Heart right ventricle (tissue), 16 donors: ENCODE measurements around the gene KIAA1328. TPM values are rescaled to one million over a fixed set of nuclear protein-coding genes. Genes with fewer than 3 reads are reported as not detected.

ENCODE experiments used
- ATAC-seq, 8 donors: fragments of 200-7000 bp; cut with Tn5 transposase; one replicate each; pipeline ENCODE4 v1.9.1; 2020; ENCODE audit warnings: mild to moderate bottlenecking in 8 of 8, moderate library complexity in 8 of 8, moderate number of reproducible peaks in 1 of 8
- DNase-seq, 2 donors: peaks; one replicate each; pipeline ENCODE4 v3.0.0-alpha.2; 2020
- H3K27ac ChIP-seq, 10 donors: fragments of 200-600 bp; sonication (generic) in 2 of 10; one replicate each; pipeline versions ENCODE4 v1.5.0 to v1.8.0; 2020 to 2022; ENCODE audit warnings: mild to moderate bottlenecking in 3 of 10
- H3K27me3 ChIP-seq, 7 donors: fragments of 200-600 bp; one replicate each; pipeline ENCODE4 v1.8.0; 2021 to 2022; ENCODE audit warnings: mild to moderate bottlenecking in 2 of 7
- H3K36me3 ChIP-seq, 9 donors: fragments of 200-600 bp; sonication (generic) in 1 of 9; one replicate each; pipeline versions ENCODE4 v1.5.0 to v1.8.0; 2020 to 2022; ENCODE audit warnings: mild to moderate bottlenecking in 2 of 9
- H3K4me1 ChIP-seq, 9 donors: fragments of 200-600 bp; sonication (generic) in 1 of 9; one replicate each; pipeline versions ENCODE4 v1.5.0 to v1.8.0; 2020 to 2022; ENCODE audit warnings: mild to moderate bottlenecking in 4 of 9
- H3K4me3 ChIP-seq, 10 donors: fragments of 200-600 bp; sonication (generic) in 2 of 10; one replicate each; pipeline versions ENCODE4 v1.5.0 to v1.8.0; 2020 to 2022; ENCODE audit warnings: mild to moderate bottlenecking in 7 of 10, moderate library complexity in 2 of 10
- H3K9me3 ChIP-seq, 11 donors: fragments of 200-600 bp in 10 of 11; sonication (generic) in 2 of 11; one replicate each; pipeline versions ENCODE4 v1.5.0 to v1.8.0; 2013 to 2022; ENCODE audit warnings: mild to moderate bottlenecking in 2 of 11, control low read depth in 1 of 11, moderate library complexity in 1 of 11
- CTCF ChIP-seq, 9 donors: fragments of 200-600 bp; sonication (generic) in 2 of 9; IDR thresholded peaks; one replicate each; pipeline versions ENCODE4 v1.5.0 to v1.8.0; 2021 to 2022; ENCODE audit warnings: antibody characterized with exemption in 9 of 9, mild to moderate bottlenecking in 5 of 9, moderate library complexity in 1 of 9
- WGBS, 2 donors: extraction: QIAGEN DNeasy Blood & Tissue Kit; methylation state at CpG; one replicate each; pipeline ENCODE4 v1.1.7; 2013; ENCODE audit warnings: inconsistent platforms in 1 of 2; 5-methylcytosine and 5-hydroxymethylcytosine counted together
- intact Hi-C, 10 donors: fragments of 100-400 bp; cut with DNase I; formaldehyde crosslinking; loops; one replicate each; pipeline versions ENCODE4 v1.11.1 to v1.14.2; 2022
- polyA plus RNA-seq, 2 donors: library from polyadenylated mRNA; stranded (reverse); fragments of 200-250 nt; gene quantifications; one replicate each; pipeline ENCODE4 v1.2.3, GENCODE V29; 2013
- total RNA-seq, 10 donors: library from RNA; stranded (reverse); fragmentation: NEBNext Ultra II Directional in 3 of 10; extraction: Animal tissue kit (Norgen Biotek cat#: 25700) in 3 of 10; gene quantifications; one replicate each; pipeline versions ENCODE4 v1.2.1 to v1.2.4, GENCODE V29; 2021 to 2023
- donor health status: Arrhythmogenic right ventricular cardiomyopathy.
- donor health status: ischemic (EF 13 %, LVEDD 7.1; RV severe dilation, severe dysfunction).
- donor health status: healthy with polysubstance abuse.
- donor health status: DM: no; HTN: yes; CAD: no.
- donor health status: DM: no; HTN: no; CAD: no.
- donor health status: ischemic (EF 25% LVEDD 6.9; RV normal size, moderate dysfunction).
- donor health status: ischemic (EF 25% LVEDD 5.7; RV mildly dilated, moderate dysfunction).
- donor health status: healthy.
- donor health status: DM: yes; HTN: yes; CAD: no.
- donor health status: Ischemic cardiomyopathy.
- donor health status: ischemic (EF 35%, LVEDD 5.7; RV mildly dilated, moderate dysfunction).
- donor health status: nonischemic (EF 11% LVEDD 7.7; RV severe dilation, severe dysfunction).
- donor health status: DM: yes; HTN: yes; CAD: no.
- donor health status: PGD.
- donor health status: ischemic (EF 29% LVEDD 5.4; RV normal size, mild dysfunction).
- donor health status: nonischemic (EF 23%, LVEDD 6.1; RV moderate dilation, normal function).

KIAA1328 gene
- total and polyA plus RNA-seq, 12 donors, result 1.9 to 6.3 (median 5.1) TPM

GRCh38 chr18:37251679-37252078 lies 422.8 kb downstream of the KIAA1328 start:
- H3K4me3 ChIP-seq, result no peak overlapping the region
- DNase-seq (no peak), ATAC-seq (no peak)
- 74 to 80% methylated on average over 3 of the region's 3 CpGs for WGBS, 2 donors
- H3K4me1 ChIP-seq, result peaks cover 0 to 12% (median 3%) of the 10 kb centered on the region in 9 donors
- TF ChIP-seq CTCF (IDR thresholded peaks at IDR 0.05), result no peak
- no peak overlapping the region for H3K27ac ChIP-seq
- no peaks in the 10 kb centered on the region for H3K36me3 ChIP-seq
- H3K27me3 ChIP-seq, result peaks cover 3 to 61% (median 48%) of the 10 kb centered on the region in 7 donors
- intact Hi-C loops, result no loop called here
- no peaks in the 10 kb centered on the region for H3K9me3 ChIP-seq

GRCh38 chr18:37252342-37252741 lies 423.4 kb downstream of the KIAA1328 start:
- H3K36me3 ChIP-seq, result no peaks in the 10 kb centered on the region
- no peak for TF ChIP-seq CTCF (IDR thresholded peaks at IDR 0.05)
- intact Hi-C loops, result no loop called here
- H3K4me1 ChIP-seq, result peaks cover 0 to 12% (median 3%) of the 10 kb centered on the region in 9 donors
- WGBS, 2 donors, result 85 to 88% methylated on average over 3 of the region's 3 CpGs
- no peaks in the 10 kb centered on the region for H3K9me3 ChIP-seq
- peaks cover 3 to 61% (median 54%) of the 10 kb centered on the region in 7 donors for H3K27me3 ChIP-seq
- DNase-seq (no peak), ATAC-seq (no peak)
- no peak overlapping the region for H3K27ac ChIP-seq
- no peak overlapping the region for H3K4me3 ChIP-seq

GRCh38 chr18:37252854-37253393 lies 424.0 kb downstream of the KIAA1328 start:
- no peaks in the 10 kb centered on the region for H3K9me3 ChIP-seq
- ATAC-seq (no peak), DNase-seq (no peak)
- H3K27me3 ChIP-seq, result peaks cover 3 to 65% (median 60%) of the 10 kb centered on the region in 7 donors
- H3K27ac ChIP-seq, result no peak overlapping the region
- no peaks in the 10 kb centered on the region for H3K36me3 ChIP-seq
- intact Hi-C loops, result no loop called here
- 71 to 72% methylated on average over 12 of the region's 12 CpGs for WGBS, 2 donors
- H3K4me3 ChIP-seq, result no peak overlapping the region
- TF ChIP-seq CTCF (IDR thresholded peaks at IDR 0.05), result no peak
- H3K4me1 ChIP-seq, result peaks cover 0 to 12% (median 3%) of the 10 kb centered on the region in 9 donors

- peaks cover 3 to 71% (median 66%) of the 10 kb centered on the region in 7 donors for H3K27me3 ChIP-seq
- TF ChIP-seq CTCF (IDR thresholded peaks at IDR 0.05), result no peak
- peak overlapping the region in 9 of 10 donors; percentile 7 to 46 (median 39) for H3K4me3 ChIP-seq
- peak in 5 of 8 donors; percentile 28 to 67 (median 57) for ATAC-seq
- no peaks in the 10 kb centered on the region for H3K36me3 ChIP-seq
- WGBS, 2 donors, result 5 to 7% methylated on average over 60 to 83 of the region's 83 CpGs
- DNase-seq, result peak in 1 of 2 donors; percentile 25
- no peaks in the 10 kb centered on the region for H3K9me3 ChIP-seq
- peaks cover 0 to 12% (median 3%) of the 10 kb centered on the region in 9 donors for H3K4me1 ChIP-seq
- no peak overlapping the region for H3K27ac ChIP-seq
- intact Hi-C loops, result no loop called here
Observed at GRCh38 chr18:37253394-37254235, 424.7 kb downstream of the KIAA1328 start.
